Heart left ventricle (tissue), 16 donors: ENCODE measurements around the gene CLCN6. TPM values are rescaled to one million over a fixed set of nuclear protein-coding genes. Genes with fewer than 3 reads are reported as not detected.

Experiments
- ATAC-seq, 4 donors: fragments of 200-7000 bp; cut with Tn5 transposase; one replicate each; pipeline ENCODE4 v1.9.1; 2020 to 2022; ENCODE audit warnings: moderate library complexity in 4 of 4, mild to moderate bottlenecking in 3 of 4, moderate number of reproducible peaks in 1 of 4
- DNase-seq, 5 donors: peaks; one replicate each; pipeline ENCODE4 v3.0.0-alpha.2; 2020
- H3K27ac ChIP-seq, 12 donors: fragments of 200-600 bp; sonication (generic) in 4 of 12; one replicate each; pipeline versions ENCODE4 v1.5.0 to v1.8.0; 2016 to 2022; ENCODE audit warnings: mild to moderate bottlenecking in 2 of 12
- H3K27me3 ChIP-seq, 9 donors: fragments of 200-600 bp; sonication (generic) in 2 of 9; one replicate each; pipeline versions ENCODE4 v1.5.1 to v1.8.0; 2016 to 2022; ENCODE audit warnings: mild to moderate bottlenecking in 3 of 9
- H3K36me3 ChIP-seq, 9 donors: fragments of 200-600 bp; sonication (generic) in 2 of 9; one replicate each; pipeline versions ENCODE4 v1.5.0 to v1.8.0; 2018 to 2022; ENCODE audit warnings: mild to moderate bottlenecking in 2 of 9
- H3K4me1 ChIP-seq, 12 donors: fragments of 200-600 bp; sonication (generic) in 4 of 12; one replicate each; pipeline versions ENCODE4 v1.5.0 to v1.8.0; 2016 to 2022; ENCODE audit warnings: mild to moderate bottlenecking in 3 of 12
- H3K4me3 ChIP-seq, 12 donors: fragments of 200-600 bp; sonication (generic) in 4 of 12; one replicate each; pipeline versions ENCODE4 v1.5.0 to v1.8.0; 2017 to 2022; ENCODE audit warnings: mild to moderate bottlenecking in 9 of 12, moderate library complexity in 4 of 12
- H3K9me3 ChIP-seq, 12 donors: fragments of 200-600 bp; sonication (generic) in 4 of 12; one replicate each; pipeline versions ENCODE4 v1.5.0 to v1.8.0; 2016 to 2022; ENCODE audit warnings: mild to moderate bottlenecking in 1 of 12
- CTCF ChIP-seq, 12 donors: fragments of 200-600 bp; sonication (generic) in 4 of 12; IDR thresholded peaks; one replicate each; pipeline versions ENCODE4 v1.5.0 to v1.8.0; 2018 to 2022; ENCODE audit warnings: antibody characterized with exemption in 12 of 12, mild to moderate bottlenecking in 5 of 12
- POLR2A ChIP-seq, 2 donors: fragments of 450-650 bp; IDR thresholded peaks; one replicate each; pipeline ENCODE4 v1.6.1; 2017; ENCODE audit warnings: antibody characterized with exemption in 2 of 2, mild to moderate bottlenecking in 2 of 2, moderate library complexity in 2 of 2
- WGBS, 4 donors: extraction: QIAGEN DNeasy Blood & Tissue Kit in 2 of 4; methylation state at CpG; one replicate each; pipeline versions ENCODE4 v1.1.5 to v1.1.7; 2013 to 2018; 5-methylcytosine and 5-hydroxymethylcytosine counted together
- intact Hi-C, 10 donors: fragments of 100-400 bp; cut with DNase I; formaldehyde crosslinking; loops; one replicate each; pipeline versions ENCODE4 v1.11.1 to v1.14.2; 2022
- polyA plus RNA-seq, 2 donors: library from polyadenylated mRNA; stranded (reverse); fragments of 200-250 nt; gene quantifications; one replicate each; pipeline ENCODE4 v1.2.3, GENCODE V29; 2013
- total RNA-seq, 9 donors: library from RNA; depleted of rRNA in 2 of 9; stranded (reverse); fragments of >200 nt in 2 of 9; fragmentation: NEBNext Ultra II Directional in 3 of 9; extraction: Animal tissue kit (Norgen Biotek cat#: 25700) in 3 of 9; gene quantifications; one replicate each; pipeline versions ENCODE4 v1.1.0 to v1.2.4, GENCODE V29; 2016 to 2023
- donor health status: ischemic (EF 13 %, LVEDD 7.1; RV severe dilation, severe dysfunction).
- donor health status: healthy with polysubstance abuse.
- donor health status: DM: no; HTN: yes; CAD: no.
- donor health status: DM: no; HTN: no; CAD: no.
- donor health status: ischemic (EF 25% LVEDD 6.9; RV normal size, moderate dysfunction).
- donor health status: ischemic (EF 25% LVEDD 5.7; RV mildly dilated, moderate dysfunction).
- donor health status: healthy.
- donor health status: DM: yes; HTN: yes; CAD: no.
- donor health status: ischemic (EF 35%, LVEDD 5.7; RV mildly dilated, moderate dysfunction).
- donor health status: nonischemic (EF 11% LVEDD 7.7; RV severe dilation, severe dysfunction).
- donor health status: DM: yes; HTN: yes; CAD: no.
- donor health status: PGD.
- donor health status: ischemic (EF 29% LVEDD 5.4; RV normal size, mild dysfunction).
- donor health status: nonischemic (EF 23%, LVEDD 6.1; RV moderate dilation, normal function).

CLCN6 gene
- total and polyA plus RNA-seq, 11 donors: 10.2 to 21.5 (median 17.2) TPM

GRCh38 chr1:11792106-11792505 is 13.9 kb upstream of the CLCN6 start:
- intact Hi-C loops: no loop called here
- H3K27ac ChIP-seq: peak overlapping the region; percentile 85 to 99 (median 98)
- ATAC-seq (peak; percentile 8 to 30 (median 28)), DNase-seq (peak; percentile 63 to 88 (median 72))
- no peak overlapping the region for H3K4me3 ChIP-seq
- TF ChIP-seq POLR2A (IDR thresholded peaks at IDR 0.05) (no peak), CTCF (IDR thresholded peaks at IDR 0.05) (no peak)
- H3K9me3 ChIP-seq: no peaks in the 10 kb centered on the region
- peaks cover 3 to 66% (median 45%) of the 10 kb centered on the region in 9 donors for H3K36me3 ChIP-seq
- no peaks in the 10 kb centered on the region for H3K27me3 ChIP-seq
- WGBS, 4 donors: 48 to 67% (median 56%) methylated on average over 10 to 11 of the region's 11 CpGs
- H3K4me1 ChIP-seq: peaks cover 30 to 91% (median 81%) of the 10 kb centered on the region in 12 donors

- H3K36me3 ChIP-seq: peaks cover 3 to 81% (median 54%) of the 10 kb centered on the region in 9 donors
- no peak for ATAC-seq
- H3K27ac ChIP-seq: peak overlapping the region in 11 of 12 donors; percentile 85 to 99 (median 98)
- no peaks in the 10 kb centered on the region for H3K27me3 ChIP-seq
- H3K4me3 ChIP-seq: no peak overlapping the region
- no peaks in the 10 kb centered on the region for H3K9me3 ChIP-seq
- WGBS, 4 donors: 90 to 93% (median 92%) methylated on average over 7 to 15 of the region's 15 CpGs
- no peak for TF ChIP-seq POLR2A (IDR thresholded peaks at IDR 0.05)
- no peak for TF ChIP-seq CTCF (IDR thresholded peaks at IDR 0.05)
- peaks cover 35 to 90% (median 76%) of the 10 kb centered on the region in 12 donors for H3K4me1 ChIP-seq
- intact Hi-C loops: no loop called here
- DNase-seq: no peak
These were observed 12.2 kb upstream of the CLCN6 start for GRCh38 chr1:11793819-11794218.

- ATAC-seq: no peak
- TF ChIP-seq CTCF (IDR thresholded peaks at IDR 0.05) (no peak), POLR2A (IDR thresholded peaks at IDR 0.05) (no peak)
- Histone ChIP-seq H3K36me3 (peaks cover 3 to 83% (median 62%) of the 10 kb centered on the region in 9 donors), H3K9me3 (no peaks in the 10 kb centered on the region), H3K27me3 (no peaks in the 10 kb centered on the region), H3K27ac (peak overlapping the region in 11 of 12 donors; percentile 85 to 99 (median 98)), H3K4me3 (no peak overlapping the region), H3K4me1 (peaks cover 29 to 86% (median 68%) of the 10 kb centered on the region in 12 donors)
- intact Hi-C loops: no loop called here
- DNase-seq: peak in 4 of 5 donors; percentile 28 to 72 (median 60)
- WGBS, 4 donors: 79 to 88% (median 83%) methylated on average over 16 to 19 of the region's 19 CpGs
These were observed 11.3 kb upstream of the CLCN6 start for GRCh38 chr1:11794446-11795237.

GRCh38 chr1:11795238-11795890 is 10.6 kb upstream of the CLCN6 start:
- WGBS, 4 donors: 70 to 78% (median 76%) methylated on average over 14 of the region's 14 CpGs
- TF ChIP-seq POLR2A (IDR thresholded peaks at IDR 0.05) (no peak), CTCF (IDR thresholded peaks at IDR 0.05) (no peak)
- H3K27ac ChIP-seq: peak overlapping the region; percentile 83 to 99 (median 98)
- no peak for ATAC-seq
- no peaks in the 10 kb centered on the region for H3K9me3 ChIP-seq
- DNase-seq: no peak
- no peaks in the 10 kb centered on the region for H3K27me3 ChIP-seq
- H3K36me3 ChIP-seq: peaks cover 3 to 83% (median 64%) of the 10 kb centered on the region in 9 donors
- intact Hi-C loops: no loop called here
- H3K4me3 ChIP-seq: peak overlapping the region in 2 of 12 donors; percentile 3 to 31
- H3K4me1 ChIP-seq: peaks cover 22 to 84% (median 63%) of the 10 kb centered on the region in 12 donors
